ENCODE measurements around the gene ANXA8. TPM values are rescaled to one million over a fixed set of nuclear protein-coding genes. Genes with fewer than 3 reads are reported as not detected.
"Not testable (repeated sequence)": the region's sequence is repeated elsewhere in the genome, so short reads cannot be mapped to it uniquely, and the experiment has no call there.

The ANXA8 gene
- total RNA-seq, 1 donor from 2014 or later = not detected

GRCh38 chr10:47478114-47478513 lies 5.8 kb downstream of the ANXA8 start:
- H3K9me3 Mint-ChIP-seq (ENCODE audit: unreplicated experiment); H3K4me3 Mint-ChIP-seq (ENCODE audit: unreplicated experiment); H3K36me3 Mint-ChIP-seq (ENCODE audit: unreplicated experiment); H3K4me1 Mint-ChIP-seq (ENCODE audit: unreplicated experiment); H3K27me3 Mint-ChIP-seq (ENCODE audit: unreplicated experiment); H3K27ac Mint-ChIP-seq (ENCODE audit: unreplicated experiment): not testable (repeated sequence)
- DNase-seq (ENCODE audit: extremely low spot score, unreplicated experiment) = peak; percentile 63

DNA sequence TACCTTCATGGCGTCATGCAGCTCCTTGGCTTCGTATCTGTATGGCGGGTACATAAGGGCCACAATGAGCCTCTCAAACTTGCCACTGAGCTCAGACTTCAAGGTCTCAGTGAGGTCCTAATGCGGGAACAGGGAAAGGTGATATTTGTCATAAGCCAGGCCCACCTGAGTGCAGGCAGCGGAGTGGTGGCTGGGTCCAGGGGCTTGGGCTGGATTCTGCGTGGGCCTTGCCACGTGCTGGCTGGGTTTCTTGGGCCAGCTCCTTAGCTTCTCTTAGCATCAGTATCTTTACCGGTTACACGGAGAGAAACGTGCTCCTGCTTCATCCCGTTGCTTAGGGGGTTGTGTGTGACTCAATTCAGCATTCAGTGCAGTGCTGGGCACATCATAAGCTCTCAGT lies 6.8 kb downstream of the ANXA8 start:
- not testable (repeated sequence) for H3K27ac Mint-ChIP-seq (ENCODE audit: unreplicated experiment); H3K4me3 Mint-ChIP-seq (ENCODE audit: unreplicated experiment); DNase-seq (ENCODE audit: extremely low spot score, unreplicated experiment); H3K36me3 Mint-ChIP-seq (ENCODE audit: unreplicated experiment); H3K27me3 Mint-ChIP-seq (ENCODE audit: unreplicated experiment); H3K4me1 Mint-ChIP-seq (ENCODE audit: unreplicated experiment); H3K9me3 Mint-ChIP-seq (ENCODE audit: unreplicated experiment)

DNA sequence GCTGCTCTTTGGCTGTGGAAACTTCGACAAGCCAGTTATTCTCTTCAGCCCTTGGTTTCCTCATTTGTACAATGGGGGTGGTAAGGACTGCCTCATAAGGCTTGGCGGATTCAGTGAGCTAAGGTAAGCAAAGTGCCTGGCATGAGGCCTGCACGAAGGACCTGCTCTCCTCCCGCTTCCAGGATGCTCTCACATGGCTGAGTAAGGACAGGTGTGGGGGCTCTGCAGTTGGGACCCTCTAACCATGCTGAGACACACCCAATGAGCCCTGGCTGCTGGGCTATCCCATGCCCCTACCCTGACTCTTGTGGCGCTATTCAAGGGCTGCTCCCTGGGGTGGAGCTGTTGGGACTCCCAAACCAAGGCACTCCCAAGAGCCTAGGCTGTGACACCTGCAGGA lies 8.8 kb downstream of the ANXA8 start:
- H3K27me3 Mint-ChIP-seq (ENCODE audit: unreplicated experiment); H3K4me1 Mint-ChIP-seq (ENCODE audit: unreplicated experiment); H3K27ac Mint-ChIP-seq (ENCODE audit: unreplicated experiment); H3K4me3 Mint-ChIP-seq (ENCODE audit: unreplicated experiment); H3K9me3 Mint-ChIP-seq (ENCODE audit: unreplicated experiment); H3K36me3 Mint-ChIP-seq (ENCODE audit: unreplicated experiment): not testable (repeated sequence)
- peak; percentile 83 for DNase-seq (ENCODE audit: extremely low spot score, unreplicated experiment)

- H3K27ac Mint-ChIP-seq (ENCODE audit: unreplicated experiment); H3K9me3 Mint-ChIP-seq (ENCODE audit: unreplicated experiment); DNase-seq (ENCODE audit: extremely low spot score, unreplicated experiment); H3K36me3 Mint-ChIP-seq (ENCODE audit: unreplicated experiment); H3K4me3 Mint-ChIP-seq (ENCODE audit: unreplicated experiment); H3K27me3 Mint-ChIP-seq (ENCODE audit: unreplicated experiment); H3K4me1 Mint-ChIP-seq (ENCODE audit: unreplicated experiment): not testable (repeated sequence)
Observed at GRCh38 chr10:47473516-47473915, 10.4 kb downstream of the ANXA8 start.

DNA sequence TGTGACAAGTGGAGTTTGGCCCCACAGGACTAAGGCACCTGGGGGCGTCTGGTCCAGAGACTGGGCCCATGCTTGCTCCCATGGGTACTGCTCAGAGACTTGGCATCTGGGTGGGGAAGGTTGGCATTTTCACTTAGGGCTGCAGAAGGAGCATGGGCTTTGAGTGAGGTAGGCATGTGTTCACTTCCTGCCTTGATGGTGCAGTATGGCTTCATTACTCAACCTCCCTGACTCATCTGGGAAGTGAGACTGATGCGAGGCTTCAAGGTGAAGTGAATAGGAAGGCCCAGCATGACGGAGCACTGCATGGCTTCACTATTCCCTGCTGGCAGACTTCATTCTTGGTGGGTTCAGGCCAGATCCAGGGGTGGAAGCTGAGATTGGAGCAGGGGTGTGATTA lies 11.3 kb downstream of the ANXA8 start:
- H3K4me3 Mint-ChIP-seq (ENCODE audit: unreplicated experiment); H3K27me3 Mint-ChIP-seq (ENCODE audit: unreplicated experiment); H3K4me1 Mint-ChIP-seq (ENCODE audit: unreplicated experiment); DNase-seq (ENCODE audit: extremely low spot score, unreplicated experiment); H3K36me3 Mint-ChIP-seq (ENCODE audit: unreplicated experiment); H3K9me3 Mint-ChIP-seq (ENCODE audit: unreplicated experiment); H3K27ac Mint-ChIP-seq (ENCODE audit: unreplicated experiment): not testable (repeated sequence)

- H3K27ac Mint-ChIP-seq (ENCODE audit: unreplicated experiment); H3K4me1 Mint-ChIP-seq (ENCODE audit: unreplicated experiment); H3K27me3 Mint-ChIP-seq (ENCODE audit: unreplicated experiment): not testable (repeated sequence)
Observed at GRCh38 chr10:47472072-47472471, 11.8 kb downstream of the ANXA8 start.

DNA sequence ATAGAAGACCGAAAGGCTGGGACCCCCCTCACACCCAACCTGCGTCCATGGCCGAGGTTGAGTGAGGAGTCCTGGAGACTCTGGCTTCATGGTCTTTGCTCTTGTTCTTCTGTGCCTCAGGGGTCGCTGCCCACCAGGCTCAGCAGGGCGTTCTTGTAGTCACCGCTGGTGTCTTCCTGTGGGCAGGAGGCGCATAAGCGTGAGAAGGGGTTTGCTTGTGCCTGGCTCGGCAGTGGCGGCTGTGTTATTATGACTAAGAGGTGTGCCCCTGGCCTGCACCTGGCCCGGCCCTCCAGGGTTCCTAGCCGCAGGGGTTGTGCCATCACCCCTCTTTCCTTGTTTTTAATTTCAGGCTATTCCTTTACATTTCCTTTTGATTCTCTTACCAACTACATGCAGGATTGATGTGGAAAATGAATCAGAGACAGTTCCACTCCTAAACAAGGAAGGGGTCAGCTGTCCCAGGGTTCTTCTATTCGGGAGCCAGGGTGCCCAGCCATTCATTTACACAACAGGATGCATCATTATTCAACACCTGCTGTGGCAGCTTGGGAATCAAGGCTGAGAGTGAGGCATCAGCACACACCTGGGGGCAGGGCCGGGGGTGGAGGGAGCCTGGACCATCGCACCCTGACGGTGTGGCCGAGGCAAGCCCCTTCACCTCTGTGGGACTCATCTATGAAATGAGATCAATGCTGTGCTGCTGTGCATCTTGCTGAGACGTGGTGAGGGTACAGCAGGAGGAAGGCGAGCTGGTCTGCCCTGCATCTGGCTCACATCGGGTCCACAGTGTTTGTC lies 15.0 kb downstream of the ANXA8 start:
- not testable (repeated sequence) for H3K27me3 Mint-ChIP-seq (ENCODE audit: unreplicated experiment); H3K9me3 Mint-ChIP-seq (ENCODE audit: unreplicated experiment); H3K4me1 Mint-ChIP-seq (ENCODE audit: unreplicated experiment); H3K27ac Mint-ChIP-seq (ENCODE audit: unreplicated experiment); H3K4me3 Mint-ChIP-seq (ENCODE audit: unreplicated experiment); H3K36me3 Mint-ChIP-seq (ENCODE audit: unreplicated experiment)
- peak; percentile 80 for DNase-seq (ENCODE audit: extremely low spot score, unreplicated experiment)

More at GRCh38 chr10:47472072-47472471, 11.8 kb downstream of the ANXA8 start:
- DNase-seq (ENCODE audit: extremely low spot score, unreplicated experiment); H3K9me3 Mint-ChIP-seq (ENCODE audit: unreplicated experiment); H3K4me3 Mint-ChIP-seq (ENCODE audit: unreplicated experiment); H3K36me3 Mint-ChIP-seq (ENCODE audit: unreplicated experiment): not testable (repeated sequence)

DNA sequence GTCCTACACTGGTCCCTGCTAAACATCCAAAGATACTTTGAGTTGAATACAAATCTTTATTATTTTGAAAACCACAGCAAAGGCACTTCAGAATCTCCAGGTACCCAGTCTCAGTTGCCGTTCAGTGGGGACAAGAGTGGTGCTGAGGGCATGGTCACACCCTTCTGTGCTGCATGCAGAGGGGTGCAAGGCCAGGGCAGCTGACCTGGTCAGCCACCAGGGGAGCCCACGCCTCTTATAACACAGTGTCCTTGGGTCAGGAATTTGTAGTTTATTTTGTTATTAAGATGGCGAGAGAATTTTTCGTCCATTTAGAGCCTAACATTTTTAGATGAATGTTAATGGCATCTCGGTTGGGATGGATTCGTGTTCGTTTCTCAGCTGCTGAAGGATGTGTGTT lies 16.0 kb downstream of the ANXA8 start:
- not testable (repeated sequence) for H3K9me3 Mint-ChIP-seq (ENCODE audit: unreplicated experiment); H3K27ac Mint-ChIP-seq (ENCODE audit: unreplicated experiment); H3K27me3 Mint-ChIP-seq (ENCODE audit: unreplicated experiment); DNase-seq (ENCODE audit: extremely low spot score, unreplicated experiment); H3K4me1 Mint-ChIP-seq (ENCODE audit: unreplicated experiment); H3K4me3 Mint-ChIP-seq (ENCODE audit: unreplicated experiment); H3K36me3 Mint-ChIP-seq (ENCODE audit: unreplicated experiment)

GRCh38 chr10:47467458-47467857 lies 16.5 kb downstream of the ANXA8 start:
- not testable (repeated sequence) for H3K4me1 Mint-ChIP-seq (ENCODE audit: unreplicated experiment); H3K27me3 Mint-ChIP-seq (ENCODE audit: unreplicated experiment); H3K9me3 Mint-ChIP-seq (ENCODE audit: unreplicated experiment); H3K36me3 Mint-ChIP-seq (ENCODE audit: unreplicated experiment); H3K27ac Mint-ChIP-seq (ENCODE audit: unreplicated experiment); H3K4me3 Mint-ChIP-seq (ENCODE audit: unreplicated experiment)
- peak; percentile 63 for DNase-seq (ENCODE audit: extremely low spot score, unreplicated experiment)

DNA sequence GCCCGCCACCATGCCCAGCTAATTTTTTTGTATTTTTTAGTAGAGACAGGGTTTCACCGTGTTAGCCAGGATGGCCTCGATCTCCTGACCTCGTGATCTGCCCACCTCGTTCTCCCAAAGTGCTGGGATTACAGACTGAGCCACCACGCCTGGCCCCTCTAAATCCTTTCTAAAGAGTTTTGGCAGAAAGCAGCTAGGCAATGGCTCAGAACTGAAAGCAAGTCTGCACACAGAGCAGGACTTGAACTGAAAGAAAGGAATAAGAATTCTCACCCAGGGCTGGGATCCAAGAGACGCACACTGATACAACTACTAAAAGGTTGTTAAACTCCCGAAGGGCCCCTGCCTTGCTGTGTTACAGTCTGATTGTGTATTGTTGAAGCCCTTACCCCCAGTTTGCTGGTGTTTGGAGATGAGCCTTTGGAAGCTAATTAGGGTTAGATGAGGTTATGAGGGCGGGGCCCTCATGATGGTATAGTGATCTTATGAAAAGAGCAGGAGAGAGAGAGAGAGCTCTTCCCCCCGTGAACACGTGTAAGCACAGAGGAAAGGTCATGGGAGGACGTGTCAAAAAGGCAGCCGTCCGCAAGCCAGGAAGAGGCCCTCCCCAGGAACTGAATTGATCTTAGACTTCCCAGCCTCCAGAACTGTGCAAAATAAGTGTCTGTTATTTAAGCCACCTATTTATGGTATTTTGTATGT lies 18.5 kb downstream of the ANXA8 start:
- DNase-seq (ENCODE audit: extremely low spot score, unreplicated experiment); H3K27me3 Mint-ChIP-seq (ENCODE audit: unreplicated experiment); H3K36me3 Mint-ChIP-seq (ENCODE audit: unreplicated experiment); H3K9me3 Mint-ChIP-seq (ENCODE audit: unreplicated experiment); H3K4me3 Mint-ChIP-seq (ENCODE audit: unreplicated experiment); H3K4me1 Mint-ChIP-seq (ENCODE audit: unreplicated experiment); H3K27ac Mint-ChIP-seq (ENCODE audit: unreplicated experiment): not testable (repeated sequence)

GRCh38 chr10:47462577-47463358 lies 21.1 kb downstream of the ANXA8 start:
- not testable (repeated sequence) for H3K27ac Mint-ChIP-seq (ENCODE audit: unreplicated experiment); H3K36me3 Mint-ChIP-seq (ENCODE audit: unreplicated experiment)

More at GRCh38 chr10:47462577-47463358, 21.1 kb downstream of the ANXA8 start:
- H3K9me3 Mint-ChIP-seq (ENCODE audit: unreplicated experiment); H3K4me3 Mint-ChIP-seq (ENCODE audit: unreplicated experiment); H3K27me3 Mint-ChIP-seq (ENCODE audit: unreplicated experiment); H3K4me1 Mint-ChIP-seq (ENCODE audit: unreplicated experiment); DNase-seq (ENCODE audit: extremely low spot score, unreplicated experiment): not testable (repeated sequence)
